Measurements from ENCODE around the gene SLC7A14.
"Not testable (repeated sequence)": the region's sequence is repeated elsewhere in the genome, so short reads cannot be mapped to it uniquely, and the experiment has no call there.

Gene SLC7A14

GRCh38 chr3:170572665-170573253 lies 13.1 kb downstream of the SLC7A14 start:
- no peak overlapping the region for H3K4me3 ChIP-seq (ENCODE audit: low read length)
- TF ChIP-seq CTCF (IDR thresholded peaks at IDR 0.05; ENCODE audit: insufficient read depth, low read depth, low read length, missing control alignments) = no peak
- DNase-seq (ENCODE audit: low read depth) = peak; percentile 76

- H3K4me3 ChIP-seq (ENCODE audit: low read length); DNase-seq (ENCODE audit: low read depth): not testable (repeated sequence)
Observed at GRCh38 chr3:170567598-170567997, 18.3 kb downstream of the SLC7A14 start.

GRCh38 chr3:170566413-170566812 lies 19.5 kb downstream of the SLC7A14 start:
- TF ChIP-seq CTCF (IDR thresholded peaks at IDR 0.05; ENCODE audit: insufficient read depth, low read depth, low read length, missing control alignments) = no peak
- DNase-seq (ENCODE audit: low read depth) = no peak
- H3K4me3 ChIP-seq (ENCODE audit: low read length) = no peak overlapping the region

GRCh38 chr3:170565495-170565894 lies 20.4 kb downstream of the SLC7A14 start:
- DNase-seq (ENCODE audit: low read depth) = no peak
- TF ChIP-seq CTCF (IDR thresholded peaks at IDR 0.05; ENCODE audit: insufficient read depth, low read depth, low read length, missing control alignments) = no peak
- H3K4me3 ChIP-seq (ENCODE audit: low read length) = no peak overlapping the region

GRCh38 chr3:170564664-170565063 lies 21.2 kb downstream of the SLC7A14 start:
- no peak for TF ChIP-seq CTCF (IDR thresholded peaks at IDR 0.05; ENCODE audit: insufficient read depth, low read depth, low read length, missing control alignments)
- no peak overlapping the region for H3K4me3 ChIP-seq (ENCODE audit: low read length)
- DNase-seq (ENCODE audit: low read depth) = no peak

GRCh38 chr3:170563712-170564423 lies 22.0 kb downstream of the SLC7A14 start:
- TF ChIP-seq CTCF (IDR thresholded peaks at IDR 0.05; ENCODE audit: insufficient read depth, low read depth, low read length, missing control alignments) = no peak
- DNase-seq (ENCODE audit: low read depth) = peak; percentile 2
- H3K4me3 ChIP-seq (ENCODE audit: low read length) = no peak overlapping the region

- TF ChIP-seq CTCF (IDR thresholded peaks at IDR 0.05; ENCODE audit: insufficient read depth, low read depth, low read length, missing control alignments) = no peak
Observed at GRCh38 chr3:170562080-170562479, 23.8 kb downstream of the SLC7A14 start.

More at GRCh38 chr3:170562080-170562479, 23.8 kb downstream of the SLC7A14 start:
- no peak for DNase-seq (ENCODE audit: low read depth)
- no peak overlapping the region for H3K4me3 ChIP-seq (ENCODE audit: low read length)
